NT2/D1 (cell line): ENCODE results near the gene PAGE2B.

Experiments used
- SUZ12 ChIP-seq: IDR thresholded peaks from 2 replicates; pipeline ENCODE4 v1.6.1; 2011; ENCODE audit not compliant: insufficient read length, insufficient read depth; ENCODE audit errors: extremely low read depth
- YY1 ChIP-seq: IDR thresholded peaks from 2 replicates; pipeline ENCODE4 v1.6.1; 2011; ENCODE audit not compliant: insufficient read length, insufficient read depth
- ZNF274 ChIP-seq: IDR thresholded peaks from 2 replicates; pipeline ENCODE4 v1.6.1; 2011; ENCODE audit warnings: mild to moderate bottlenecking, low read depth, low read length

- no peak for TF ChIP-seq SUZ12
- no peak for TF ChIP-seq YY1
- no peak for TF ChIP-seq ZNF274
Observed at GRCh38 chrX:55056820-55057674, 17.8 kb upstream of the PAGE2B start.
